ENCODE measurements around the gene MOGAT1.

DNA sequence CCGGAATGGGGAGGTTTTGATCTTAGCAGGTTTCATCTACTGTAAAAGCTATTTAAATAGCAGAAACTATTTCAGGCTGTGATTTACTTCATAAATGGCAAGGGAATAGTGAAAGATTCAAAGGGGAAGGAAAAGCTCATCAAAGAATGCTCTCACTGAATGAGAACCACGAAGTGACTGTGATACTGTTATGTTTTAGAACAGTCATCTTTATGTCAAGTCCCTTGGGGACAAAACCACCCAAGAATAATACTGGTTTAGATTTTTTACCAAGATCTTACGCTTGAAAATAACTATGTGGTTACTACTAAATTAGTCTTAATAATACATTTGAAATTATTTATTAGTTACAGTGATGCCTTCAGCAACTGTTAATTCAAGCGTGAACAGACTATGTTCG, 43.7 kb upstream of the MOGAT1 start:
- no peak for TF ChIP-seq EZH2 (IDR thresholded peaks at IDR 0.05; ENCODE audit: insufficient read depth, low read length)
- TF ChIP-seq CTCF (IDR thresholded peaks at IDR 0.05; ENCODE audit: insufficient read depth, low read depth, low read length): no peak
